Gastrocnemius medialis (tissue), 4 donors: ENCODE measurements around the gene SLC35C1.

Source experiments
- POLR2A ChIP-seq, 2 donors: fragments of 450-650 bp; IDR thresholded peaks; one replicate each; pipeline ENCODE4 v1.6.1; 2017; ENCODE audit warnings: antibody characterized with exemption in 2 of 2, mild to moderate bottlenecking in 2 of 2, moderate library complexity in 2 of 2
- TF ChIP-seq, protein P1 (sequence below), 5 experiments: fragments of 450-650 bp in 3 of 5; fragments of 200-600 bp in 2 of 5; sonication (generic) in 2 of 5; IDR thresholded peaks in 4 of 5; conservative IDR thresholded peaks in 1 of 5; 1 replicate in 4 of 5; 2 replicates in 1 of 5; pipeline ENCODE4 v1.5.1; 2016 to 2019; ENCODE audit warnings: antibody characterized with exemption in 5 of 5, mild to moderate bottlenecking in 3 of 5, moderate library complexity in 3 of 5

DNA sequence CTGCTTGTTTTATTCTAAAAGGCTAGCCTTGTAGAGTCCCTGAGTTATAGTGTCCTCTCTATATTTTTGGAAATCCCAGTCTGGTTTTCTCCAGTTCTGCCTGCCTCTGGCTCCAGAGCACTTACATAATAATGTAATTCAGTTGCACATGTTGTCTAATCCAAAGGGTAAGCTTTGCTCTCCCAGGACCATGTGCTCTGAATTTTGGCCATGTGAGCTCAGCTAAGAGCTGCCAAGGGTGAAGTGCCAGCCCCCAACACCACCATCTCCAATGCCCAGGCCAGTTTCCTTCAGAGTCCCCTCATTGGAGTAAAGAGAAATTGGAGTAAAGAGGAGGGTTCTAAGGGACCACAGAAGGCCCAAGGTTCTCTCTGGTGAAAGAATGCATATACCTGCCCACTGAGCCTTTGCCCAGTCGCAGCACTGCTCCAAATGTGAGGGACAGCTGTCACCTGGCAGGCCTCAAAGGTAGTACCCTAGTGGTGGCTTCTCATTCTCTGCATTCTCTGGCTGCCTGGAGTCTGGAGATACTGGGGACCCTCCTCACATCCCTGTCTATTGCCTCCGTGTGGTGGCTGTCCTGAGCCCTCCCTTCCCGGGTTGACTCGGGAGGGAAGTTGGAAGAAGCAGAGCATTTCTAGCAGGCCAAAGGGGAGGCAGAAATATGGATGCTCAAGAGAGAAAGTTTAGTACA lies 47.2 kb downstream of the SLC35C1 start:
- TF ChIP-seq, protein P1, sequence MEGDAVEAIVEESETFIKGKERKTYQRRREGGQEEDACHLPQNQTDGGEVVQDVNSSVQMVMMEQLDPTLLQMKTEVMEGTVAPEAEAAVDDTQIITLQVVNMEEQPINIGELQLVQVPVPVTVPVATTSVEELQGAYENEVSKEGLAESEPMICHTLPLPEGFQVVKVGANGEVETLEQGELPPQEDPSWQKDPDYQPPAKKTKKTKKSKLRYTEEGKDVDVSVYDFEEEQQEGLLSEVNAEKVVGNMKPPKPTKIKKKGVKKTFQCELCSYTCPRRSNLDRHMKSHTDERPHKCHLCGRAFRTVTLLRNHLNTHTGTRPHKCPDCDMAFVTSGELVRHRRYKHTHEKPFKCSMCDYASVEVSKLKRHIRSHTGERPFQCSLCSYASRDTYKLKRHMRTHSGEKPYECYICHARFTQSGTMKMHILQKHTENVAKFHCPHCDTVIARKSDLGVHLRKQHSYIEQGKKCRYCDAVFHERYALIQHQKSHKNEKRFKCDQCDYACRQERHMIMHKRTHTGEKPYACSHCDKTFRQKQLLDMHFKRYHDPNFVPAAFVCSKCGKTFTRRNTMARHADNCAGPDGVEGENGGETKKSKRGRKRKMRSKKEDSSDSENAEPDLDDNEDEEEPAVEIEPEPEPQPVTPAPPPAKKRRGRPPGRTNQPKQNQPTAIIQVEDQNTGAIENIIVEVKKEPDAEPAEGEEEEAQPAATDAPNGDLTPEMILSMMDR (IDR thresholded peaks at IDR 0.05 in 4 of 5, conservative IDR thresholded peaks at IDR 0.05 in 1 of 5), result no peak
- TF ChIP-seq POLR2A (IDR thresholded peaks at IDR 0.05), result no peak
